SK-N-SH (cell line): ENCODE results near the gene BCAR3. TPM values are rescaled to one million over a fixed set of nuclear protein-coding genes. Genes with fewer than 3 reads are reported as not detected.

Source experiments
- CTCF ChIA-PET: fragments of 300-600, 350-600 bp; formaldehyde crosslinking; extraction: SDS; loops from one replicate; lab custom pipeline; 2021; lab: Yijun Ruan, JAX
- POLR2A ChIA-PET: fragments of 350-600 bp; sonication (Branson Sonifier 250); formaldehyde crosslinking; extraction: SDS; loops from one replicate; lab custom pipeline; 2020; ENCODE audit warnings: antibody characterized with exemption, inconsistent platforms; lab: Yijun Ruan, JAX
- DNase-seq: peaks from one replicate; pipeline ENCODE4 v3.0.0; 2012
- H2AFZ ChIP-seq: fragments of 200-600 bp; sonication (generic); 2 replicates; pipeline ENCODE4 v1.8.1; 2016; ENCODE audit warnings: antibody characterized with exemption, mild to moderate bottlenecking, low read depth
- H3F3A ChIP-seq: fragments of 200-600 bp; sonication (generic); replicated peaks from 2 replicates; pipeline ENCODE3; 2016; ENCODE audit warnings: antibody characterized with exemption, mild to moderate bottlenecking; ENCODE audit not compliant: insufficient read depth
- H3K27ac ChIP-seq, 2 experiments: fragments of 200-500 bp in 1 of 2; fragments of 200-600 bp in 1 of 2; sonication (Bioruptor generic) in 1 of 2; sonication (generic), shearing (Covaris generic) in 1 of 2; 2 replicates each; pipeline versions ENCODE4 v1.5.1 to v1.6.1; 2014 to 2016; ENCODE audit warnings: low read depth in 2 of 2, inconsistent platforms in 1 of 2, low read length in 1 of 2, mild to moderate bottlenecking in 1 of 2, mixed read lengths in 1 of 2
- H3K27me3 ChIP-seq: fragments of 200-600 bp; sonication (generic), shearing (Covaris generic); 2 replicates; pipeline ENCODE4 v1.6.1; 2016; ENCODE audit warnings: mixed run types; ENCODE audit not compliant: insufficient read depth
- H3K36me3 ChIP-seq, 2 experiments: fragments of 200-500 bp in 1 of 2; fragments of 200-600 bp in 1 of 2; sonication (Bioruptor generic) in 1 of 2; sonication (generic) in 1 of 2; replicated peaks in 1 of 2; 2 replicates each; pipeline versions ENCODE3 to v1.5.1; 2014 to 2016; ENCODE audit warnings: low read length in 1 of 2, mild to moderate bottlenecking in 1 of 2; ENCODE audit not compliant: insufficient read depth in 2 of 2, control insufficient read depth in 1 of 2
- H3K4me1 ChIP-seq, 2 experiments: fragments of 200-500 bp in 1 of 2; fragments of 200-600 bp in 1 of 2; sonication (Bioruptor generic) in 1 of 2; sonication (generic), shearing (Covaris generic) in 1 of 2; 2 replicates each; pipeline versions ENCODE4 v1.5.1 to v1.6.1; 2014 to 2016; ENCODE audit warnings: low read depth in 1 of 2, low read length in 1 of 2, mixed run types in 1 of 2; ENCODE audit not compliant: insufficient read depth in 2 of 2, control insufficient read depth in 1 of 2
- H3K4me2 ChIP-seq: fragments of 200-600 bp; sonication (generic), shearing (Covaris generic); 2 replicates; pipeline ENCODE4 v1.6.1; 2017; ENCODE audit warnings: mixed run types
- H3K4me3 ChIP-seq, 2 experiments: fragments of 200-500 bp in 1 of 2; fragments of 200-600 bp in 1 of 2; sonication (Bioruptor generic) in 1 of 2; sonication (generic), shearing (Covaris generic) in 1 of 2; 2 replicates each; pipeline versions ENCODE4 v1.5.1 to v1.8.1; 2014 to 2016; ENCODE audit warnings: low read depth in 2 of 2, inconsistent platforms in 1 of 2, low read length in 1 of 2, mild to moderate bottlenecking in 1 of 2, mixed read lengths in 1 of 2, moderate library complexity in 1 of 2
- H3K79me2 ChIP-seq: fragments of 200-600 bp; sonication (generic); 2 replicates; pipeline ENCODE4 v1.8.1; 2017; ENCODE audit warnings: mild to moderate bottlenecking; ENCODE audit not compliant: insufficient read depth
- H3K9ac ChIP-seq: fragments of 200-600 bp; sonication (generic); 2 replicates; pipeline ENCODE4 v1.6.1; 2017; ENCODE audit warnings: mixed run types
- H3K9me2 ChIP-seq: fragments of 200-600 bp; sonication (generic); 2 replicates; pipeline ENCODE4 v1.6.1; 2017; ENCODE audit warnings: mixed run types
- H3K9me3 ChIP-seq: fragments of 200-600 bp; sonication (generic); 2 replicates; pipeline ENCODE4 v1.6.1; 2017; ENCODE audit warnings: mixed run types, mild to moderate bottlenecking, moderate library complexity
- H4K20me1 ChIP-seq: fragments of 200-600 bp; sonication (generic); 2 replicates; pipeline ENCODE4 v1.6.1; 2017; ENCODE audit warnings: mild to moderate bottlenecking, mixed run types; ENCODE audit not compliant: insufficient read depth
- CHD2 ChIP-seq: fragments of 150-350 bp; IDR thresholded peaks from 2 replicates; pipeline ENCODE4 v1.6.1; 2018; ENCODE audit warnings: low read length; ENCODE audit not compliant: partially characterized antibody
- EP300 ChIP-seq, 2 experiments: IDR thresholded peaks; 2 replicates each; pipeline versions ENCODE4 v1.4.0 to v1.6.1; 2012; ENCODE audit warnings: borderline replicate concordance in 1 of 2, low read depth in 1 of 2, low read length in 1 of 2
- EZH2phosphoT487 ChIP-seq: fragments of 200-600 bp; sonication (generic); IDR thresholded peaks from 2 replicates; pipeline ENCODE4 v1.6.1; 2017; ENCODE audit warnings: low read depth, mixed run types, mild to moderate bottlenecking, antibody characterized with exemption, moderate library complexity, borderline replicate concordance
- FOSL2 ChIP-seq: IDR thresholded peaks from 2 replicates; pipeline ENCODE4 v1.4.0; 2012; ENCODE audit warnings: low read depth, mild to moderate bottlenecking, moderate library complexity, borderline replicate concordance
- FOXJ3 ChIP-seq: sonication (generic); formaldehyde crosslinking; IDR thresholded peaks from 2 replicates; pipeline ENCODE4 v1.5.1; 2020; ENCODE audit warnings: mild to moderate bottlenecking, missing genetic modification reagents
- FOXM1 ChIP-seq: IDR thresholded peaks from 2 replicates; pipeline ENCODE4 v1.4.0; 2012; ENCODE audit warnings: low read depth, mild to moderate bottlenecking
- GABPA ChIP-seq: IDR thresholded peaks from 2 replicates; pipeline ENCODE4 v1.4.0; 2012; ENCODE audit warnings: low read depth, mild to moderate bottlenecking
- GATA2 ChIP-seq: sonication (generic); formaldehyde crosslinking; IDR thresholded peaks from 2 replicates; pipeline ENCODE4 v1.5.0; 2020; ENCODE audit warnings: mild to moderate bottlenecking, missing genetic modification reagents
- MEF2A ChIP-seq: IDR thresholded peaks from 2 replicates; pipeline ENCODE4 v1.4.0; 2012; ENCODE audit warnings: low read depth, borderline replicate concordance
- NFIC ChIP-seq: IDR thresholded peaks from 2 replicates; pipeline ENCODE4 v1.4.0; 2012; ENCODE audit warnings: borderline replicate concordance
- PBX3 ChIP-seq: IDR thresholded peaks from 2 replicates; pipeline ENCODE4; 2012
- RAD21 ChIP-seq: IDR thresholded peaks from 2 replicates; pipeline ENCODE4 v1.6.1; 2012; ENCODE audit warnings: mild to moderate bottlenecking, low read length
- RFX5 ChIP-seq: IDR thresholded peaks from 2 replicates; pipeline ENCODE4 v1.6.1; 2012; ENCODE audit warnings: mild to moderate bottlenecking, improper control_type of control experiment, low read length
- RXRA ChIP-seq: IDR thresholded peaks from 2 replicates; pipeline ENCODE4 v1.4.0; 2012; ENCODE audit warnings: low read depth, mild to moderate bottlenecking, borderline replicate concordance
- SIN3A ChIP-seq: IDR thresholded peaks from 2 replicates; pipeline ENCODE4 v1.6.1; 2012; ENCODE audit warnings: low read depth, mild to moderate bottlenecking, low read length, moderate library complexity, borderline replicate concordance
- USF1 ChIP-seq: IDR thresholded peaks from 2 replicates; pipeline ENCODE4 v1.4.0; 2012; ENCODE audit warnings: low read depth, borderline replicate concordance
- YY1 ChIP-seq: IDR thresholded peaks from 2 replicates; pipeline ENCODE4 v1.4.0; 2012; ENCODE audit warnings: low read depth, mild to moderate bottlenecking
- WGBS: methylation state at CpG from one replicate; pipeline ENCODE4 v1.1.6; 2017; ENCODE audit warnings: low lambda C conversion rate; 5-methylcytosine and 5-hydroxymethylcytosine counted together
- polyA plus RNA-seq, 3 experiments: library from polyadenylated mRNA; depleted of rRNA; stranded (reverse); fragments of >200 nt; gene quantifications; 2 replicates each; pipeline ENCODE4 v1.2.3, GENCODE V29; 2012
- TF ChIP-seq, protein P1 (sequence below): IDR thresholded peaks from 2 replicates; pipeline ENCODE4 v1.4.0; 2012; ENCODE audit warnings: low read depth

BCAR3 gene
- polyA plus RNA-seq, 1 of the 3 experiments (the other 2 are of a cell fraction) = 58.4 TPM

GRCh38 chr1:93579891-93580290, 101.7 kb downstream of the BCAR3 start (continued):
- TF ChIP-seq PBX3 (peak; percentile 64; the same call in 1 of the 2 replicates), FOXM1 (no peak), SIN3A (no peak), RFX5 (no peak), GABPA (no peak), MEF2A (no peak), CHD2 (no peak), USF1 (no peak), EZH2phosphoT487 (no peak), RXRA (no peak), EP300 (IDR thresholded peaks at IDR 0.05; ENCODE audit: borderline replicate concordance in 1 of 2, low read depth in 1 of 2, low read length in 1 of 2) (no peak), NFIC (no peak), FOXJ3 (CRISPR knock-in tag) (no peak), YY1 (no peak), FOSL2 (peak; percentile 80)
- TF ChIP-seq, protein P1, sequence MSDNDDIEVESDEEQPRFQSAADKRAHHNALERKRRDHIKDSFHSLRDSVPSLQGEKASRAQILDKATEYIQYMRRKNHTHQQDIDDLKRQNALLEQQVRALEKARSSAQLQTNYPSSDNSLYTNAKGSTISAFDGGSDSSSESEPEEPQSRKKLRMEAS = peak; percentile 47

DNA sequence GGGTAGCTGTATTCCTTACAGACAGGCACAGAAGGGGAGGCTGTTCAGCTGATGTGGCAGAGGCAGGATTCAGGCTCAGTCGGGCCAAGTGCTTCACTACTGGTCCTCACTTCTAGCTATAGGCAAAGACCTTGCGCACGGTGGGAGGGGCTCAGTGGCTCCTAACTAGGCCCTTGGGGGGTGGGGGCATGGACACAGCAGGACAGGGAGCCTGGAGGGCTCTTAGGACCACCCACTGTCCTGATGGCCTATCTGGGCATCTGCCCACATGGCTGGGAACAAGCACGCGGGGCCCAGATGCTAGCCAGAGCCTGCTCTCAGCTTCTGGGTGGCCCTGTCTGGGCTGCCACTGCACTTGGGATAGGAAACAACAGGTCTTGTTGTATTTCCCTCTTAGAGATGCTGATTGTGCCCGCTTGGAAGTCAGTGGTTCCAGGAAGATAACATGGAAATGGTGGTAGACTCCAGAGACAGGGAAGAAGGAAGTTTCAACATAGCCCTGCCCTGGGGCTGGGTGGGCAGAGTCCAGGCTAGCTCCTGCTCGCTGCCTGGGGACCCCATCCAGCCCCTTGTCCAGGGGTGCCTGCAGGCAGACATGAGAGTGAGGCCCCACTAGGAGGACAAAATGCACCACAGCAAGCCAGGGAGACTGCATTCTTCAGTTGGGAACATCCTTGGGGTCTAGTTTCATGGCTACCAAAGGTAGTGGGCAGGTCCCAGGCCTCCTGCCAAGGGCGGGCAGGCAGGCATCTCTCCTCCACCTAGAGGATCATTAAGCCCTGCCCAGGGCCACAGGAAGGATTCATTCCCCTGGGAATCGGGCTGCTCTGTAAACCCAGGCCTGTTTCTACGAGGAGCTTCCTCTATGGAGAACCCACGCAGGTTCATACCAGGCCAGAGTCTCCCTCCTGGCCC, 102.5 kb downstream of the BCAR3 start:
- Histone ChIP-seq H3K4me3 (no peak overlapping the region), H3K9ac (peak overlapping the region; percentile 25; the same call in 1 of the 2 replicates), H2AFZ (no peak overlapping the region), H4K20me1 (peaks cover 36% of the 10 kb centered on the region), H3K4me2 (peak overlapping the region; percentile 39), H3K27ac (peak overlapping the region; percentile 74 to 75), H3K27me3 (no peaks in the 10 kb centered on the region), H3K9me2 (no peaks in the 10 kb centered on the region), H3K4me1 (peaks cover 31 to 59% of the 10 kb centered on the region in 2 experiments), H3K36me3 (peaks cover 51 to 56% of the 10 kb centered on the region in 2 experiments), H3F3A (peaks cover 40% of the 10 kb centered on the region), H3K79me2 (peaks cover 91% of the 10 kb centered on the region), H3K9me3 (no peaks in the 10 kb centered on the region)
- peak; percentile 39 for DNase-seq
- TF ChIP-seq RAD21 (no peak), GATA2 (CRISPR knock-in tag) (0 out of 2 replicates have a peak, but pooled peaks have one; percentile 13)
- POLR2A ChIA-PET = no interaction called here
- WGBS = 97% methylated on average over 6 of the region's 11 CpGs
- CTCF ChIA-PET = interaction anchor here (1.0 to 1.5 kb wide), 4 partner anchors 50 to 235 kb away, joined by 3 to 5 read pairs (median 4); no protein-coding TSS in a partner anchor
